ENCODE data around the gene DPY19L1. TPM values are rescaled to one million over a fixed set of nuclear protein-coding genes. Genes with fewer than 3 reads are reported as not detected.
"Not testable (repeated sequence)": the region's sequence is repeated elsewhere in the genome, so short reads cannot be mapped to it uniquely, and the experiment has no call there.

The DPY19L1 gene
- polyA plus RNA-seq, 1 donor from 2014 or later, result 1.1 TPM

DNA sequence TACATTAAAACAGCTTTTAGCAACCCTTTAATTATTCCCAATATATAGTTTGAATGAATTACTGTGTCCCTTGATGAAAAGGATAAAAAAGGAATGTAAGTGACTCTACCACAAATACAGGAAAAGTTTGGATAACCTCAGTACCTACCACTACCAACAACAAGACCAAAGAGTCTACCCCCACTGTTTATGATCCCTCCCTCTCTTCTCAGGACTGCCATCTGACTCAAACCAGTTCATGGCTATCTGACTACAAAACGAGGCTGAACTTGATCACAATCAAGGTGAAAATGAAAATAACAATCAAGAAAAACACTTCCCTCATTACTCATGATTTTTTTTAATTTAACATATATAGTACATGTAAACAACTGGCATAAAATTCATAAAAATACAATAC lies 108.7 kb downstream of the DPY19L1 start:
- Mint-ChIP-seq H3K27ac (no peak overlapping the region), H3K4me3 (no peak overlapping the region)

DNA sequence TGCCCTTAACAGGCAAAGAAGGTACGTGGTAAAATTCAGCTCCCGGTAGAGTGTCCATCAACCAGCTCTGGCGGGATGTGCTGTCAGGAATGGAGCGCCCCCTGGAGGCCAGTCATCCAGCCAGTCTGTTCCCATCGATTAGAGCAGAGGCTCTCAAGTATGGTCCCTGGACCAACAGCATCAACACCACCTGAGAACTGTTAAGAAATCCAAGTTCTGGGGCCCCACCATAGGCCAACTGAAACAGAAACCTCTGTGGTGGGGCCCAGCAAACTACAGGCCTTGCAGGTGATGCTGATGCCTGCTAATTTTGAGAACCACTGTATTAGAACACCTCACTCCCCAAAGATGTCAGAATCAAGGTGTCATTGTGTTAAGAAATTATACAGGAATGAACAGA lies 109.2 kb downstream of the DPY19L1 start:
- H3K4me1 Mint-ChIP-seq, result peaks cover 0 to 2% (median 0%) of the 10 kb centered on the region in 3 donors
- H3K27me3 Mint-ChIP-seq, result no peaks in the 10 kb centered on the region
- H3K9me3 Mint-ChIP-seq, result peaks cover 0 to 2% (median 0%) of the 10 kb centered on the region in 3 donors

More for the DNA sequence above, 108.7 kb downstream of the DPY19L1 start:
- peaks cover 0 to 2% (median 0%) of the 10 kb centered on the region in 3 donors for H3K9me3 Mint-ChIP-seq
- no peaks in the 10 kb centered on the region for H3K27me3 Mint-ChIP-seq
- peaks cover 0 to 2% (median 0%) of the 10 kb centered on the region in 3 donors for H3K4me1 Mint-ChIP-seq
- peaks cover 12% of the 10 kb centered on the region for H3K36me3 Mint-ChIP-seq

DNA sequence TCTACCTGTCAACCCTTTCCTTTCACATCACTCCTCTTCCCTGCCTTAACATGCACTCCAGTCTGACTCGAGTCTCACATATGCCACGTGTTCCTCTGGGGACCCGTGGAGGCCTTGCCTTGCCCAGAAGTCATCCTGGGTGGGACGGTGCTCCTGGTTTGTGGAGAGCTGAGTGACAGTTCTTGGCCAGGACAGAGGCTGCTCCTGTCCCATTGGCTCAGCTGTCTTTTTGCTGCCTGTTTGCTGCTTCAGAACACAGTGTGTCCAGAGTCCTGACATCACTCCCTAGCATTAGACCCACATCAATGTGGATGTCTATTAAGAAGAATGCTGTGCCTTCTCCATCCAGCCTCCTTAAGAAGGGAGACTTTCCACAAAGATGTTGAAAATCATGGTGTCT lies 116.8 kb downstream of the DPY19L1 start:
- not testable (repeated sequence) for H3K4me1 Mint-ChIP-seq, H3K27me3 Mint-ChIP-seq, H3K27ac Mint-ChIP-seq, H3K36me3 Mint-ChIP-seq, H3K4me3 Mint-ChIP-seq
- peaks cover 3 to 13% (median 3%) of the 10 kb centered on the region in 3 donors for H3K9me3 Mint-ChIP-seq

More for the DNA sequence above, 109.2 kb downstream of the DPY19L1 start:
- H3K36me3 Mint-ChIP-seq, result peaks cover 12% of the 10 kb centered on the region
- peak overlapping the region in 1 of 4 donors; percentile 48 for H3K4me3 Mint-ChIP-seq
- H3K27ac Mint-ChIP-seq, result no peak overlapping the region

DNA sequence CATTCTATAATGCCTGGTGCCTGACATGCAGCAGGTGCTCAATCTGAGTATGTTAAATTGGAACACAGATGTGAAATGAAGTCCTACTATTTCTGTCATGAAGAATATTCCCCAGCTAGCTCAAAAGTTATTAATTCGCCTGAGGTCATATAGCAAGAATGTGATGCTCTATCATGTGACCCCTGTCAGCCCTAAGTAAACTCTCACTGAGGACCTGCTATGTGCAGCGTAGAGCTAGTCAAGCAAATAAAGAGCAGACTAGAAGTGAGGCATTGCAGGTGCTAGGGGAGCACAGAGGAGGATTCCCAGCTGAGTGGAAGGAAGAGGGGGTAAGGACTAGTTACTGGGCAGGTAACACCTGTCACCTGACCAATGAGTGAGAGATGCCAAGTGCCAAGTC lies 118.2 kb downstream of the DPY19L1 start:
- not testable (repeated sequence) for H3K4me1 Mint-ChIP-seq, H3K27me3 Mint-ChIP-seq, H3K27ac Mint-ChIP-seq, H3K36me3 Mint-ChIP-seq, H3K4me3 Mint-ChIP-seq
- H3K9me3 Mint-ChIP-seq, result peaks cover 2 to 18% (median 8%) of the 10 kb centered on the region in 3 donors

GRCh38 chr7:34918198-34918861 lies 119.0 kb downstream of the DPY19L1 start:
- H3K4me1 Mint-ChIP-seq, H3K4me3 Mint-ChIP-seq, H3K27ac Mint-ChIP-seq, H3K36me3 Mint-ChIP-seq, H3K27me3 Mint-ChIP-seq: not testable (repeated sequence)
- peaks cover 2 to 21% (median 8%) of the 10 kb centered on the region in 3 donors for H3K9me3 Mint-ChIP-seq

DNA sequence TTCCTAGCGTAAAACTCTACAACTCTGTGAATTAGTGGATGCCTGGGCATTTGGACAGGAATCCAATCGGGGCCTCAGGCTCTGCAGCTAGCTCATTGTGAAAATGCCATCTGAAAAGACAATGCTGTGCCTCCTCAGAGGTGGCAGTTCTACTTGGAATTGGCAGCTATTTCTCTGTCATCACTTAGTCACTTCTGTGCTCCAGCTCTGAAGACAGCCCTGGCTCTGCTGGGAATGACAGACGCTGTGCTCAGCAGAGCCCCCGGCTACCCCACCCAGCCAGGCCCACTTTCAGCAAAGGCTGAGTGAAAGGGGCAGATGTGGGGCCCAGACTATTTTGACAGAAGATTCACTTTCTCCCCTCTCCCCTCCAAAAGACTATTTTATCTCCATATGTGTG lies 119.8 kb downstream of the DPY19L1 start:
- H3K27me3 Mint-ChIP-seq, H3K4me1 Mint-ChIP-seq, H3K4me3 Mint-ChIP-seq: not testable (repeated sequence)

GRCh38 chr7:34916267-34916666 lies 121.0 kb downstream of the DPY19L1 start:
- H3K27me3 Mint-ChIP-seq, result no peaks in the 10 kb centered on the region
- no peak overlapping the region for H3K27ac Mint-ChIP-seq
- no peak overlapping the region for H3K4me3 Mint-ChIP-seq
- H3K4me1 Mint-ChIP-seq, result no peaks in the 10 kb centered on the region
- H3K36me3 Mint-ChIP-seq, result no peaks in the 10 kb centered on the region
- peaks cover 2 to 21% (median 8%) of the 10 kb centered on the region in 3 donors for H3K9me3 Mint-ChIP-seq

More for the DNA sequence above, 119.8 kb downstream of the DPY19L1 start:
- peaks cover 2 to 21% (median 8%) of the 10 kb centered on the region in 3 donors for H3K9me3 Mint-ChIP-seq
- not testable (repeated sequence) for H3K36me3 Mint-ChIP-seq, H3K27ac Mint-ChIP-seq

- peaks cover 2 to 21% (median 9%) of the 10 kb centered on the region in 3 donors for H3K9me3 Mint-ChIP-seq
- no peak overlapping the region for H3K27ac Mint-ChIP-seq
- H3K27me3 Mint-ChIP-seq, result no peaks in the 10 kb centered on the region
- no peak overlapping the region for H3K4me3 Mint-ChIP-seq
- no peaks in the 10 kb centered on the region for H3K4me1 Mint-ChIP-seq
- no peaks in the 10 kb centered on the region for H3K36me3 Mint-ChIP-seq
These were observed 125.0 kb downstream of the DPY19L1 start for GRCh38 chr7:34912236-34912635.

DNA sequence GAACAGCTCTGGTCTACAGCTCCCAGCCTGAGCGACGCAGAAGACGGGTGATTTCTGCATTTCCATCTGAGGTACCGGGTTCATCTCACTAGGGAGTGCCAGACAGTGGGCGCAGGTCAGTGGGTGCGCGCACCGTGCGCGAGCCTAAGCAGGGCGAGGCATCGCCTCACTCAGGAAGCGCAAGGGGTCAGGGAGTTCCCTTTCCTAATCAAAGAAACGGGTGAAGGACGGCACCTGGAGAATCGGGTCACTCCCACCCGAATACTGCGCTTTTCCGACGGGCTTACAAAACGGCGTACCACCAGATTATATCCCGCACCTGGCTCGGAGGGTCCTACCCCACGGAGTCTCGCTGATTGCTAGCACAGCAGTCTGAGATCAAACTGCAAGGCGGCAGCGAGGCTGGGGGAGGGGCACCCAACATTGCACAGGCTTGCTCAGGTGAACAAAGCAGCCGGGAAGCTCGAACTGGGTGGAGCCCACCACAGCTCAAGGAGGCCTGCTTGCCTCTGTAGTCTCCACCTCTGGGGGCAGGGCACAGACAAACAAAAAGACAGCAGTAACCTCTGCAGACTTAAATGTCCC lies 130.9 kb downstream of the DPY19L1 start:
- H3K27ac Mint-ChIP-seq, H3K36me3 Mint-ChIP-seq, H3K4me1 Mint-ChIP-seq, H3K9me3 Mint-ChIP-seq, H3K4me3 Mint-ChIP-seq: not testable (repeated sequence)
- peaks cover 14% of the 10 kb centered on the region for H3K27me3 Mint-ChIP-seq

GRCh38 chr7:34904987-34905386 lies 132.3 kb downstream of the DPY19L1 start:
- Mint-ChIP-seq H3K27ac (no peak overlapping the region), H3K27me3 (peaks cover 14% of the 10 kb centered on the region), H3K4me3 (no peak overlapping the region), H3K4me1 (no peaks in the 10 kb centered on the region), H3K9me3 (peaks cover 0 to 2% (median 0%) of the 10 kb centered on the region in 3 donors), H3K36me3 (no peaks in the 10 kb centered on the region)

DNA sequence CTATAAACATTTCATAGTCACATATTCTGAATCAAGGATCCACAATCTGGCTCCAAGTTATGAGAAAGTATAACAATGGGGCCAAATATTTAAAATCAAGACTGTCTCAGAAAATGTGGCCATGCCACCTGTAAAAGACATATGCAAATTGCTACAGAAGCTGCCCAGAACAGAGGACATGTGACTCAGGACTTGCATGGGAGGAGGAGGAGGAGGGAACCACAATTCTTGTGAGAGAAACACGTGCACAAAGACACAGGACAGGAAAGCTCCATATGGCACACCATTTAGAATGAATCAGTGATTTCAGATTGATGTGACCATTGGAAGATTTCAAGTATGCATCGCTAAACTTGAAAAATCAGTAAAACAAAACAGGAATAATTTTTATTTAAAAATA lies 133.4 kb downstream of the DPY19L1 start:
- H3K4me3 Mint-ChIP-seq, H3K27ac Mint-ChIP-seq, H3K36me3 Mint-ChIP-seq, H3K9me3 Mint-ChIP-seq, H3K4me1 Mint-ChIP-seq: not testable (repeated sequence)
- H3K27me3 Mint-ChIP-seq, result peaks cover 14% of the 10 kb centered on the region

- H3K9me3 Mint-ChIP-seq, result peaks cover 0 to 4% (median 0%) of the 10 kb centered on the region in 3 donors
- no peak overlapping the region for H3K4me3 Mint-ChIP-seq
- no peaks in the 10 kb centered on the region for H3K4me1 Mint-ChIP-seq
- peaks cover 14% of the 10 kb centered on the region for H3K27me3 Mint-ChIP-seq
- no peaks in the 10 kb centered on the region for H3K36me3 Mint-ChIP-seq
- peak overlapping the region in 1 of 3 donors; percentile 68 for H3K27ac Mint-ChIP-seq
These were observed 135.1 kb downstream of the DPY19L1 start for GRCh38 chr7:34902182-34902581.

DNA sequence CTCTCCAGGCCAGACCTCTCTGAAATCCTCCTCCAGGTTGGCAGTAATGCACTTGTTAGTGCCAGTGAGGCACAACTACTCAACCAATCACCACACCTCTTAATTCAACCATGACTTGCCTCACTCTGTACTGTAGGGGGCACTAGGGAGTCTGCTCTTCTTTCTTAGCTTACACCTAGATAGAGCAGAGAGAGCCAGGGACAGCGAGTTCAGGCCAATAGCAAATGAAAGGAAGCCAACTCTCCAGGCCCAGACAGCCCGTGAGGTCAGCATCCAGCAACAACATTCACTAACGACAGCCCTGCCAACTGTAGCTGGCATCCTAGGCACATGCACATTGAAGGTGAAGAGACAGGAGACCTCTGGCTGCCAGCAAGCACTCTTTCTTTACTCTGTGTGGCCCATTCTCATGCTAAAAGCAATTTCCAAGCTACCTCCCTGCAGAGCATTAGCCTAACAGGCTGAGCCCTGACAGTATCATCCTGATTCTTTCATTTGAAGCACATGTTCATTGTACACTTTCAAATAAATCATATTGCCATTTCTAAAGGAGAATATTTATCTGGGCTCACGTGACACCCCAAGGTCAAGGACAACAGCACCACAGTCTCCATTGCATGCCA lies 136.3 kb downstream of the DPY19L1 start:
- Mint-ChIP-seq H3K27ac (no peak overlapping the region), H3K4me1 (no peaks in the 10 kb centered on the region), H3K9me3 (peaks cover 0 to 5% (median 2%) of the 10 kb centered on the region in 3 donors), H3K36me3 (no peaks in the 10 kb centered on the region), H3K27me3 (peaks cover 10% of the 10 kb centered on the region), H3K4me3 (no peak overlapping the region)

- Mint-ChIP-seq H3K36me3 (no peaks in the 10 kb centered on the region), H3K9me3 (peaks cover 7 to 20% (median 20%) of the 10 kb centered on the region in 3 donors), H3K27ac (no peak overlapping the region), H3K4me3 (no peak overlapping the region), H3K4me1 (no peaks in the 10 kb centered on the region), H3K27me3 (peaks cover 3% of the 10 kb centered on the region)
These were observed 142.1 kb downstream of the DPY19L1 start for GRCh38 chr7:34895202-34895601.

DNA sequence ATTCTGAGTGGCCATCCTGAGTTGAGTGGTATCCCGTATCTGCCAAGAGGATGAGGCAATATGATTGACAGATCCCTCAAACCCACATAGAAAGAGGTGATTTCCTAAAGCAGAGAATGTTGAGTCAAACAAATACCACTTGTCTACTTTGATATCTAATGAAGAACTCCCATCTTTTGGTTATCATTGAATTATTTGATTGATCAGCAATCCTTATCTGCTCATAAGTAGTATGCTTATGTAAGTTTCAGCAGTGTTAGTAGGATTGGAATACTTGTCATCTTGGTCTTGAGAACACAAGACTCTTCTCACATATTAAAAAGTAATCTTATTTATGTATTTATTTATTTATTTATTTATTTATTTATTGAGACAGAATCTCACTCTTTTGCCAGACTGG lies 147.3 kb downstream of the DPY19L1 start:
- H3K4me1 Mint-ChIP-seq, result no peaks in the 10 kb centered on the region
- peaks cover 3% of the 10 kb centered on the region for H3K27me3 Mint-ChIP-seq
- no peak overlapping the region for H3K27ac Mint-ChIP-seq
- H3K36me3 Mint-ChIP-seq, result no peaks in the 10 kb centered on the region
- peaks cover 7 to 11% (median 9%) of the 10 kb centered on the region in 3 donors for H3K9me3 Mint-ChIP-seq
- no peak overlapping the region for H3K4me3 Mint-ChIP-seq
